SK-N-MC (cell line): ENCODE measurements around the gene DNAH8.
"Not testable (repeated sequence)": the region's sequence is repeated elsewhere in the genome, so short reads cannot be mapped to it uniquely, and the experiment has no call there.

ENCODE experiments used
- DNase-seq: peaks from one replicate; pipeline ENCODE4 v3.0.0-alpha.2; 2011; ENCODE audit warnings: low read depth, low spot score
- H3K27ac ChIP-seq: fragments of 200-600 bp; sonication (generic); 2 replicates; pipeline ENCODE4 v1.5.1; 2016; ENCODE audit warnings: mixed run types
- H3K36me3 ChIP-seq: fragments of 200-600 bp; sonication (generic); 2 replicates; pipeline ENCODE4 v1.6.1; 2017; ENCODE audit warnings: antibody characterized with exemption, low read length, mixed read lengths; ENCODE audit not compliant: insufficient read depth
- H3K4me3 ChIP-seq: fragments of 200-600 bp; sonication (generic); 2 replicates; pipeline ENCODE4 v1.5.1; 2016
- H3K9ac ChIP-seq: fragments of 200-600 bp; sonication (generic); 2 replicates; pipeline ENCODE4 v1.8.0; 2017; ENCODE audit warnings: mixed run types, mixed read lengths; ENCODE audit not compliant: insufficient read length
- H3K9me3 ChIP-seq: fragments of 200-600 bp; sonication (generic); 2 replicates; pipeline ENCODE4 v1.6.1; 2017; ENCODE audit warnings: low read depth, mild to moderate bottlenecking, antibody characterized with exemption, low read length, moderate library complexity, mixed read lengths
- EZH2 ChIP-seq: fragments of 200-600 bp; sonication (generic); IDR thresholded peaks from one replicate; pipeline ENCODE4 v1.6.1; 2017; ENCODE audit warnings: antibody characterized with exemption
- FOXP2 ChIP-seq: optimal IDR thresholded peaks from 2 replicates; pipeline ENCODE3; 2011; ENCODE audit warnings: mild to moderate bottlenecking, moderate library complexity; ENCODE audit not compliant: insufficient read depth; ENCODE audit errors: extremely low read length, control extremely low read depth
- POLR2AphosphoS5 ChIP-seq: IDR thresholded peaks from 2 replicates; pipeline ENCODE4 v1.6.1; 2012; ENCODE audit warnings: mild to moderate bottlenecking, low read depth, low read length, borderline replicate concordance

DNAH8 gene

GRCh38 chr6:38860041-38860440 lies 144.9 kb downstream of the DNAH8 start:
- DNase-seq: no peak
- Histone ChIP-seq H3K27ac (no peak overlapping the region), H3K4me3 (no peak overlapping the region), H3K36me3 (no peaks in the 10 kb centered on the region), H3K9ac (no peak overlapping the region), H3K9me3 (no peaks in the 10 kb centered on the region)
- TF ChIP-seq EZH2 (no peak), POLR2AphosphoS5 (no peak), FOXP2 (no peak)

GRCh38 chr6:38861926-38862401 lies 146.9 kb downstream of the DNAH8 start:
- no peak for DNase-seq
- H3K27ac ChIP-seq: no peak overlapping the region

GRCh38 chr6:38865521-38866174 lies 150.5 kb downstream of the DNAH8 start:
- no peak for DNase-seq

More at GRCh38 chr6:38861926-38862401, 146.9 kb downstream of the DNAH8 start:
- Histone ChIP-seq H3K9ac (no peak overlapping the region), H3K36me3 (no peaks in the 10 kb centered on the region), H3K9me3 (no peaks in the 10 kb centered on the region), H3K4me3 (no peak overlapping the region)
- TF ChIP-seq FOXP2: no peak

GRCh38 chr6:38867726-38868125 lies 152.6 kb downstream of the DNAH8 start:
- Histone ChIP-seq H3K4me3 (no peak overlapping the region), H3K9me3 (no peaks in the 10 kb centered on the region), H3K9ac (no peak overlapping the region), H3K36me3 (no peaks in the 10 kb centered on the region), H3K27ac (no peak overlapping the region)
- TF ChIP-seq FOXP2 (no peak), EZH2 (no peak), POLR2AphosphoS5 (no peak)
- no peak for DNase-seq

More at GRCh38 chr6:38865521-38866174, 150.5 kb downstream of the DNAH8 start:
- Histone ChIP-seq H3K36me3 (no peaks in the 10 kb centered on the region), H3K9ac (no peak overlapping the region), H3K9me3 (no peaks in the 10 kb centered on the region), H3K27ac (no peak overlapping the region), H3K4me3 (no peak overlapping the region)
- TF ChIP-seq POLR2AphosphoS5 (no peak), FOXP2 (no peak), EZH2 (no peak)

GRCh38 chr6:38871741-38872568 lies 156.8 kb downstream of the DNAH8 start:
- Histone ChIP-seq H3K9ac (no peak overlapping the region), H3K9me3 (no peaks in the 10 kb centered on the region), H3K27ac (no peak overlapping the region), H3K36me3 (no peaks in the 10 kb centered on the region), H3K4me3 (no peak overlapping the region)
- peak; percentile 16 for DNase-seq
- TF ChIP-seq EZH2 (no peak), FOXP2 (no peak), POLR2AphosphoS5 (no peak)

GRCh38 chr6:38873001-38873400 lies 157.9 kb downstream of the DNAH8 start:
- Histone ChIP-seq H3K27ac (no peak overlapping the region), H3K9ac (no peak overlapping the region), H3K9me3 (no peaks in the 10 kb centered on the region), H3K4me3 (no peak overlapping the region), H3K36me3 (no peaks in the 10 kb centered on the region)
- no peak for DNase-seq
- TF ChIP-seq FOXP2 (no peak), POLR2AphosphoS5 (no peak), EZH2 (no peak)

GRCh38 chr6:38873816-38874215 lies 158.7 kb downstream of the DNAH8 start:
- not testable (repeated sequence) for H3K9ac ChIP-seq, H3K9me3 ChIP-seq, DNase-seq, H3K36me3 ChIP-seq, H3K4me3 ChIP-seq, H3K27ac ChIP-seq

GRCh38 chr6:38876475-38876874 lies 161.4 kb downstream of the DNAH8 start:
- Histone ChIP-seq H3K36me3 (no peaks in the 10 kb centered on the region), H3K4me3 (no peak overlapping the region), H3K9ac (no peak overlapping the region), H3K9me3 (no peaks in the 10 kb centered on the region), H3K27ac (no peak overlapping the region)
- no peak for DNase-seq
- TF ChIP-seq FOXP2 (no peak), POLR2AphosphoS5 (no peak), EZH2 (no peak)
